CD4-positive, alpha-beta T cell treated with Interleukin-17A for 1 hour (primary cell): Measurements from ENCODE around the gene RD3L.
"Not testable (repeated sequence)": the region's sequence is repeated elsewhere in the genome, so short reads cannot be mapped to it uniquely, and the experiment has no call there.

Experiments used
- DNase-seq: peaks from one replicate; pipeline ENCODE4 v3.0.0-alpha.2; 2020

Gene RD3L

DNA sequence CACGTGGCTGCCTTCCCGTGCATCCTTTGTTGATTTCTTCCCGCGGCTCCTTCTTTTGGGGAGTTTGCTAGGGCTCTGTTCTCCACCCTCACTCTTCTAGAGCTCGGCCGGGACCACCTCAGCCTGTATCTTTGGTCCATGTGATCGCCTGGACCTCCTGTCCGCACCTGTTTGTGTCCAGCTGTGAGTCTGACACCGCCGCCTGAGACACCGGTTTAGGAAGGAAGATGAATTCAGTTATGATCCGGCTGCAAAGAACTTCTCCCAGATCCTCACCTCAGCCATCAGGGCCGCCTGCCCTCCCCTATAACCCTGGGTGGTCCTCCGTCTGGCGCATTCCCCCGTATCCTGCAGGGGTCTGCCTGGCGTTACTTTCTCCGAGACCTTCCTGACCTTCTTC lies 14.8 kb downstream of the RD3L start:
- DNase-seq: no peak

DNA sequence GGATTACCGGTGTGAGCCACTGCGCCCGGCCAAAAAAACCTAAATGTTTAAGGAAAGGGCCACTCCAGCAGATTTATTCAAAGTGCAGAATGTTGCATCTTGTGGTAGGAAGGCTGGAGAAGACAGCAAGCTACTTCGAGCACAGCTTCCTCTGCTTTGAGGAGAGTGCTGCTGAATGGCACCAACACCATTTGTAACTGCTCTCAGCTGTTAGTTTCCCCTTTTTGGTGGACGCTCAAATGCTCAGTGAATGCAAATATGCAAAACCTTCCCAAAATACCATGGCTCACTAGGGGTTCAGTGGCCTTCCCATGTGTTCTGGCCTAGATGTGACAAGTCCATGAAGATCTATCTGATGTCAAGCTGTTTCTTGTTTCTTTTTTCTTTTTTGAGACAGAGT lies 17.0 kb downstream of the RD3L start:
- DNase-seq: no peak

DNA sequence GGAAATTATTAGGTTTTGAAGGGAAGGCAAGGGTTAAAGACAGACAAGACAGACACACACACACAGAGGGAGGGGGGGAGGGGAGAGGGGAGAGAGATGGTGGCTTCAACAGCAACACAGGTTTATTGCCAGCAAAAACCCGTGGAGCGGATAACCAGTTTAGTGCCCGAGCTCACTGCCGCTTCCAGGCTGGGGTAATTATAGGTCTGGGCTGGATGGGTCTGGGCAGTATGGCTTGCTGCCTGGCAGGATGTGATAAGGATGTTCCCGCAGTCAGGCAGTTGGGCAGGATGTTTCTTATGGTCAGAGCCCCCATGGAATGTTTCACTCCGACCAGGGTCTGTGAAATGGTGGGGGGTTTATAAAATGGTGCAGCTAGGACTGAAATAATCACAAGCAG lies 18.5 kb downstream of the RD3L start:
- DNase-seq: no peak

DNA sequence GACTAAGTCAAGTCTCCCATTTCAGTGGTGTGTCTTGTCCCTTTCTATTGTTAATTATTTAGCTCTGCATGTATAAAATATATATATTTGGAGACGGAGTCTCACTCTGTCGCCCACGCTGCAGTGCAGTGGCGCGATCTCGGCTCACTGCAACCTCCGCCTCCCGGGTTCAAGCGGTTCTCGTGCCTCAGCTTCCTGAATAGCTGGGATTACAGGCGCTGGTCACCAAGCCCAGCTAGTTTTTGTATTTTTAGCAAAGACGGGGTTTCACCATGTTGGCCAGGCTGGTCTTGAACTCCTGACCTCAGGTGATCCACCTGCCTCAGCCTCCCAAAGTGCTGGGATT lies 20.5 kb downstream of the RD3L start:
- DNase-seq: not testable (repeated sequence)

DNA sequence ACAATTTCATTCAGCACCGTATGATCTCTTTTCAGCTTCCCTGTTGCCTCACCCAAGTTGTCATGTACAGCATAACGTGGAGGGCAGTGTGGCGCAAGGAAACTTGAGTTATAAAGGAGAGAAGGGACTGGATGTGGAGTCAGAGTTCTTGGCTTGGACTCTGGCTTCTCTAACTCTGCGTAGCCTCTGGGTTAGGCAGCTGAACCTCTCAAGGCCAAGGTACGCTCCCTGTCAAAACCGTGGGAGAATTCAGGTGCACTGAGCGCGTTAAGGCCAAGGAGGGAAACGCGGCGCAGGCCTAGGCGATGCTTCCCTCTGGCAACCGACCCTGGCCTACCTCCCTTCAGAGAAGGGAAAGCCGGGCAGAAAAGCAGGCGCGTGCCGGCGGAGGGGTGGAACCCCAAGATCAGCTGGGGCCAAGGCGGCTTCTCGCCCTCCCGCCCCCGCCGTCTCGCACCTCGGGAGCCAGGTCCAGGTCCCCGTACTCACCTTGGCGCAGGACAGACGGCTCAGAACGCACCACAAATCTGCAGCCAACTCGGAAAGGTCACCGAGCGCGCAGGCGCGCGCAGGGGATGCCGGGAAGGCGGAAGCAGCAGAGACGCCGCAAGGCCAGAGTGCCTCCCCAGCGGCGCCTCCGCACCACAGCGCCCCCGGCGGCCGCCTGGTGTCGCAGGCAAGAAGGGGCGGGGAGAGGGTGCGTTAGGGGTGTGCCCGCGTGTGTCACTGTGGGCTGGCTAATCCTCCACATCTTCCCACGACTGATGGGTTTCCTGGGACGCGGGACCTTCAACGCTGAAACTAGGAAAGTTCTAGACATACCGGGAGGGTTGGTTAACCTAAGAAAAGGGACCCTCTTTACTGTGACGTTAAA lies 21.1 kb downstream of the RD3L start:
- peak; percentile 93 for DNase-seq

DNA sequence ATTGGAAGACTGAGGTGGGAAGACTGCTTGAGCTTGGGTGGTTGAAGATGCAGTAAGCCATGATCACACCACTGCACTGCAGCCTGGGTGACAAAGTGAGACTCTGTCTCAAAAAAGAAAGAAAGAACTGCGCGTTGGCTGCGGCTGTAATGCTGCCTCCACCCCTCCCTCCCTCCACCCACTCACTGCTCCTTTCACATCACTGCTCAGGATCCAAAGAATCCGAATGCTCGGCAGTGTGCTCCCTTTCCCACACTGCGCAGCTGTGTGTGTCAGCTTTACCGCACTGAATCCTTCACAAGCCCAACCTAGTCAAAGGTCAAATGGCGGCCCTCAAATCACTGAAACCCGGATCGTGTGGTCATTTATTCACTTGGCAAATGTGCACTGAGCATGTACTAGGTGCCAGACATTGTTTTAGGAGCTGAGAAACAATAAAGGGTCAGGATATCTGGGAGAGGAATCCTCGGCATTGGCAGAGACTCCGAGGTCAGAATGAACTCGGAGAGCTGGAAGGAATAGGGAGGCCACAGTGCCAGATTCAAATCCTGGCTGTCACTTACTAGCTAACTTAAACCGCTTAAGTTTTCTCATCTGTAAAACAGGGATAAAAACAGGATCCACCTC lies 25.6 kb downstream of the RD3L start:
- no peak for DNase-seq

DNA sequence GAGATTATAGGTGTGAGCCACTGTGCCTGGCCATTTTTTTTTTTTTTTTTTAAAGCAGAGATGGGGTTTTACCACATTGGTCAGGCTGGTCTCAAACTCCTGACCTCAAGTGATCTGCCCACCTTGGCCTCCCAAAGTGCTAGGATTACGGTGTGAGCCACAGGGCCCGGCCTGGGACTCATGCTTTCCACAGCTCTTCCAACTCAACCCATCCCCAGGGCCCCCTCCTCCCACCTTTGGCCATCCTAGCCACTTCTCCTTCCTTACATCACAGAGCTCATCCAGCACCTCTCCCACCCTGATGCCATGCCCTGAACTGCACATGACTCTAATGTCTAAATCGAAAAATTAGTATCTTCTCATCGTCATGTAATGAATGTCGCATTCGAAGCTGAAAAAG lies 26.7 kb downstream of the RD3L start:
- DNase-seq: no peak

DNA sequence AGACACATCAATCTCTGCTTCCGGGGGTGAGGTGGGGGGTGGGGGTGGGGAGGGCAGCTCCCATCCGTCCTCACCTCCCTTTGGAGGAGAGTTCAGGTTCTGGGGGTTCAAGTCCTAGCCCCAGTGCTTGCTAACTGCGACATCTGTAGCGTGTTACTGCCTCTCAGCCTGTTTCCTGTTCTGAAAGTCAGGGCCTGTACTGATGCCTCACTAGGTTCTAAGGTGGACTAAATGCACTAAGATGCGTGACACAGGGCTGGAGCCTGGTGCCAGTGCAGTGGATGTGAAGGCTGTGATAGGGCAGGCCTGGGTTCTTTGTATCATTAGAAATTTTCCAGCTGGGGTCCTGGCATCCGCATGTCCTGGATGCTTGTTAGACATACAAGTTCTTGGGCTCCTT lies 31.3 kb downstream of the RD3L start:
- no peak for DNase-seq

DNA sequence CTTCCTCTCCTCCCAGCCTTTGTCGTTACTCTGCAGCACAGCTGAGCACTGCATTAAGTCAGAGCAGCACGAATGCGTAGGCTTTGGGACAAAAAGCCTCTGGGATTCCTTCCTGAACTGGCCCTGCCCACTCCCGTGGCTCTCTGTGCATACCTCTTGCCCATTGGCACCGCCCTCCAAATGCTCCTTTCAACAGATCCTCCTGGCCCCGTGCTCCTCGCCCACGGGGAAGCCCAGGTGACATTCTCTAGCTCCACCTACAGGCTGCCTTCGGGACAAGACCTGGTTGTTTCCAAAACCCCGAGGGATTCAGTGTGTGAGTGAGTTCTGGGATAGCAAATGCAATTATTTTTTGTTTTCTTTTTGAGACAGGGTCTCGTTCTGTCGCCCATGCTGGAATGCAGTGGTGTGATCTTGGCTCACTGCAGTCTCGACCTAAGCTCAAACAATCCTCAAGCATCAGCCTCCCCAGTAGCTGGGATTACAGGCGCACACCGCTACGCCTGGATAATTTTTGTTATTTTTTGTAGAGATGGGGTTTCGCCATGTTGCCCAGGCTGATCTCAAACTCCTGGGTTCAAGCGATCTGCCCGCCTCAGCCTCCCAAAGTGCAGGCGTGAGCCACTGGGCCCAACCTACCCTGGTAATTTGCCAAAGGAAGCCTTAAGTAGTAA lies 31.9 kb downstream of the RD3L start:
- peak; percentile 79 for DNase-seq

DNA sequence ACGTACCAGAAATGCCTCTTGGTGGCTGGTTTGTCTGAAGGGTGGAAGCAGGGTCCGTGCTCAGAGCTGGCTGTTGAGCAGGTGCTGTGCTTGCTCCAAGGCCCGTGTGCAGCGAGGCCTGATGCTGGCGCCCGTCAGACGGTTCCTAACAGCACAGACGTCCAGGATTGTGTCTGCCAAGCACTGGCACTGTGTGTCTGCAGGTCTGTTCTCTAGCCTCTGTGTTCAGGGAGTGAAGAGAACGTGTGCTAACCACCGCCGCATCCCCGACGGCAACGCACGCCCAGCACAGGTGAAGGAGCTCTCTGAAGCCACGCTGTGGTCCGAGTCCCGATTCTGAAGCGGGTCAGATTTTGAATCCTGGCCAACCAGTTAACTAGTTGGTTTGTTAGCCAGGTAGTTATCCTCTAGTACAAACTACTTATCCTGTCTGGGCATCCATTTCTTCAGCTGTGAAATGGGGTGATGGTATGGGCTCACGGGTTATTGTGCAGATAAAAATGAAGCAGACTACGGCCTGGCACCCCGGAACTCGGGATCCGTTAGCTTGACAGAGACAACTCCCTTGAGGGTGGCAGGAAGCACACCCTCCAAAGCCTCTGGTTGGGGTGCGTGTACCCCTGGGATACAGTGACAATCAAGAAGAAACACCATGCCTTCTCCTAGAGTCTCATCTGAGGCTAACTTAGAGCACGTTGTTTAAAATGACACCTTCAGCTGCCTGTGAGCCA lies 32.6 kb downstream of the RD3L start:
- DNase-seq: no peak

DNA sequence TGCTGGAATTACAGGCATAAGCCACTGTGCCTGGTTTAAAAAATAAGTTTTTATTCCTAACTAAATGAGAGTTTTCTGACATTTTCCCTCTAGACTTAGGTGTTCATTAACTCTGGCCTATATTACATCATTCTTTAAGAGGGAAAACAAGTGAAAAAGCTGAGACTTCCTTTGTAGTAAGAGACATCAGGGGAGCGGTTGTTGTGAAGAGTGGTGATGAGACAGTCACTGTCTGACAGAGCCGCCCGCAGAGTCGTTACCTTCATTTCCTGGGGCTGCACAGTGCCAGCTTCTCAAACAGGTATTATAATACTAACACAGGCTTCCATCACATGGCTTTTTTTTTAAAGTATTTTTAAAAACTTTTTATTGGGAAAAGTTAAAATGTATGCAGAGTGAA lies 33.7 kb downstream of the RD3L start:
- peak; percentile 35 for DNase-seq

DNA sequence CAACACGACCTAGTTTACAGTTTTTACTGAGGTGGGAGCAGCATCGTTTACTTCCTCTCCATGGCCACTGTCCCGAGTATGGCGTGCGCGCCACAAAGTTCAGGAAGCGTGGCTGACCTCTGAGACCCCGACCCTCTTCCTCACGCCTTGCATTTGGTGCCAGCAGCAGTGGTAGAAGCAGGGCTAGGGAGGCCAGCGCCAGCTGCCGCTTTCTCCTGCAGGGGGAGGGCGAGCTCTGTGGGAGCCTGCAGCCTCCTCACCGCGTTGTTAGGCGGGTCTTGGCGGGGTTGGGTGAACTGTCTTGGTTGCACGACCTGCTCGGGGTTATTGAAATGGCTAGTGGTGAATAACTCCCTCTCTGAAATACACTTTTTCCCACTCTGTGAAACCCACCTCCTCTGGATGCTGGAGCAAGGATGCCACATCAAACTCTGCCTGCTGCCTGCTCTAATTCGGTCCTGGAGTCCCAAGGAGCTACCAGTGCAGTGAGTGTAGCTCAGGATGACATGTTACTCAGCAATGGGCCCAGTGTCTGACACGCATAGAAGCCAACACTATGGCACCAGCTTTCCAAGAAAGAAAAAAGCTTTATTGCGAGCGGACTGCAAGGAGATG lies 36.4 kb downstream of the RD3L start:
- no peak for DNase-seq

DNA sequence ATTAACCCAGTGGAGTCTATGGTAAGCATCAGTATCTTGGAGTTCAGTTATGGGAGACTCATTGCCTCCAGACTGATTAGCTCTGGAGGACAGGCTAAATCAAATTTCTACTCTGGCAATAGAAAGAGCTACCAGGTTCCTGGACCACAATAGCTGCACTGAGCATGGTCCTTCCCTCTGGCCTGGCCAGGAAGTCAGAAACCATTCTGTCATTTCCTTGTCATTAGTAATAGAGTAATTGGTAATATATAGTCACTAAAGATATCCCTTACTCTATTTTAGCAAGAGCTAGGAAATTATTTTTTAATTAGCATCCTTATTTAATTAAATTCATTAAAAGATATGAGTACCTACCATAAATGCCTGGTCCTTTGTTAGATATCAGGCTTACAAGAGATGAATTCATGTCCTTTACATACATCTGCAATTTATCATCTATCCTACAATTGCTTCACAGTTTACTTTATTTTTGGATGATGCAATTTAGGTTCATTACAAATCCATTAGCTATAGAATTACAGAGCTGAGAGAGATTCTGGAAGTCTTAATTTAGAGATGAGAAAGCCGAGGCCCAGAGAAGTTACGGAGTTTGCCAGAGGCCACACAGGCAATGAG lies 37.7 kb downstream of the RD3L start:
- DNase-seq: no peak

DNA sequence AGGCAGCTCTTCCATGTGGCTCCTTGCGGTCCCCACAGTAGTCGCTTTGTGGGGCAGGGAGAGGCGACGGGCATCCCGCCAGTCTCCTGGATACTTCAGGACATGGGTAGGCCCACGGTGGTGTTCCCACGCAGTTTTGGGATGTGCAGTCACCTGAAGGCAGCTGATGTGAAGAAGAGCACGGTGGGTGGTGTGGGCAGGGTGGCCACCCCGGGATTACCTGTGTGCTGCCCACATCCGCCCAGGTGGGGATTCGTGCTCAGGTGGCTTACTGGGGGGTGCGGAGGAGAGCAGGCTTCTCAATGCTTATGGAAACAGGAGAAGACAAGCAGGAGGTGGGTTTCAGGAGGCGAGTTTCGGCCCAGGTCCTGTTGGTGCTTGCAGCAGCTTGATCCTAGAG lies 42.5 kb downstream of the RD3L start:
- DNase-seq: no peak

DNA sequence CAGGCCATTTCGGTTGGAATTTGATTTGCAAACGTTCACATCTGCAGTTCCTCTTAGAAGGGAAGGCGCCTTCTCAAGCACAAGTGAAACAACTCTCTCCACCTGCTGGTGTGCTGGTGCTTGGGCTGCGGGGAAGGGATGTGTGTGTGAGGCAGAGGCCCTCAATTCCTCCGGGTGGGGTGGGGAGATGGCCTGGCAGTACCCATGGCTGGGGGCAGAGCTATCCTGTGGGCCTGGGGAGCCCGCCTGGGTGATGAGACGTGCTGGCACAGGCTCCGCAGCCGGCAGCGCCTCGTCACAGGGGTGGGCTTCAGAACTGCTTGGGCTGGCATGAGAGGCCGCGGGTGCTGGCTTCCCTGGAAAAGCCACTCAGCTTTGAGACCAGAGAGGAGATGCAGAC lies 43.0 kb downstream of the RD3L start:
- DNase-seq: no peak

DNA sequence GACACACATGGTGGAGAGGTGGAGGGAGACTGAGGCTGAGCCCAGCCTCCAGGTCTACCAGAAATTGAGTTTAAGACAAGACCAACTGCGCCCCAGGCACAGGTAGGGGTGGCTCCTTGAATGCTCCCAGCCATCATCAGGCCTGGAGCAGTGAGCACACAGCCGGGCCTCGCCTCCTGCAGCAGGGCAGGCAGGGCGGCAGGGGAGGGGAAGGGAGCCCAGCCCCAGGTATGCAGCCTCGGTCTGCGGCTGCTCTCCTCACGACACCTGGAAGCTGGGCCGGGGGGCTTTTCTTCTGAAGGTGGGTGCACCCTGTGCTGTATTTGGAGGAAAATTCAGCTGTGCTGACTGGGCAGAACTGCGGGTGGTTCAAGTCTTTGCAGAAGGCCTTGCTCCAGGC lies 43.6 kb downstream of the RD3L start:
- DNase-seq: no peak

DNA sequence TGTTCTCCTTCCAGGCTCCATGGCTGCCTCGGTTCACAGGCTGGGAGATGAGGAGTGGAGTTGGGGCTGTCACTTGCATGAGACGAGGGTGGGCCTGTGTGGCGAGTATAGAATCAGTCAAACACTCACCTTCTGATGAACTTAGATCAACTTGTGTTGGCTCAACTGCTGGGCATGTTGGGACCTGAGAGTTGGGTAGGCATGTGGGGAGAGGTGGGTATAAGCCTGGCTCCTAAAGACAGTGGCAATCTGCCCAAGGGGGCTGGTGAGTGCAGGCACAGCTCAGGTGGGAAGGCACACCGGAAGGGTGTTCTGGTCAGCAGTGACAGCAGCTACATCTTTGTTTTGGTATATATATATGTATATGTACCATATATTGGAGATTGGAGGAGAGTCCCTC lies 44.1 kb downstream of the RD3L start:
- DNase-seq: no peak

DNA sequence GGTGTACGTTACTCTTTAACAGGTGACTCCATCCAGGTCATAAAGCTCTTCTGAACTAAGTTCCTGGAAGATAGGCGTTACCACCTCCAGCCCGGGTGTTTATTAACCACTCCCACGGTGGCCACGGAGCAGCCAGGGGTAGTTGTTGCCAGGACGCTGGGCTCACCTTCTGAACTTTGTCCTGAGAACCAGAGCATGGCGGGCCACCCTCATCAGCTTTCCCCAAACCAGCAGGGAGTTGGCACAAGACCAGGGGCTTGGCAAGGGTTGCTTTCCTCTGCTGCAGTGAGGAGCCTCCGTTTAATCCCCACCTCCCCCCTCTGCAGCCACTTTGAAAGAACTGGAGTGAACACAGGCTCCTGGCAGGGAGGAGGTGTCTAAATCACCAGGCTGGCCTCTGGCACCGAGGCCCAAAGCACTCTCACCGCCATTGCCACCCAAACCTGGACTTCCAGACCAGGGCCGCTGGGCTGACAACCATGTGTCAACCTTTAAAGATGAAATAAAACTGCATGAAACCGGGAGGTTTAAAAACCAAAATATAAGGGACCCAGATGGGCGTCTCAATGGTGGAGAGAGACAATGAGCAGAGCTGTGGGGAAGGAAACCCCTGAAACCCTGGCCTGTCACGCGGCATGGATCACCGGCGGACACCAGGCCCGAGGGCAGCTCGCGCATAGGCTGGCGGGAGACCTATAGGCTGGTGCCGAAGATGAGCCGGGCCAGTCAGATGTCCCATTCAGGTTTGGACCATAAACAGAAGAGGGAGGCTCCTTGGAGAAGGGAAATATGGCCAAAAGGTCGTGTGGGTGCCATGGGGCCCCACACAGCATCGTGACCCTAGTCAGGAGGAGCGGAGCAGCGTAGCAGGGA lies 45.0 kb downstream of the RD3L start:
- no peak for DNase-seq

DNA sequence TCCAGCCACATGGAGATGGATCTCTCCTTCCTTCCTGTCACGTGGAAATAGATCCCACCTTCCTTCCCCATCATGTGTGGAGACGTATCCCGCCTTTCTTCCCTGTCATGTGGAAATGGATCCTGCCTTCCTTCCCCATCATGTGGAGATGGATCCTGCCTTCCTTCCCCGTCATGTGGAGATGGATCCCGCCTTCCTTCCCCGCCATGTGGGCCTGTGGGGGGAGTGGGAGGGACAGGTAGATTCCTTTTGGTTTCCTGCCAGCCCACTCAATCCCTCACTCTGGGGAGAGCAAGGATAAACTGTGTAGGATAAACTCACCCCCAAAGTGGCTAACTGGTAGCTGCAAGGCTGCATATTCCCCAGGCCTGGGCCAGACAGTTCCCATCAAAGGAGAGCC lies 45.8 kb downstream of the RD3L start:
- no peak for DNase-seq

DNA sequence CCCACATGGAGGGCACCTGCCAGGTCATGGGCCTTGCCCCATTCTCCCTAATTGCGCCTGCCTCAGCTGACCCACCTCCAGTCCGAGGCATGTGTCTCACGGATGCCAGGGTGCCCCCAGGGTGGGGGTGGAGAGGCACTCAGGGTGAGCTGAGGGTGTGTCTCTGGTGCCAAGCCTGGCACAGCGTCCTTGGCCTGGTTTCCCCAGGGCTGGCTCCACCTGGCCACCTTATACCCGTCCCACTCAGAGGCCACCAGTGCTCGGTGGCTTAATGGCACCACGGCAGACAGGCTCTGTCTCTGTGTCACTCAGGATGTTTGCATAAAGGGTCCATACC lies 47.6 kb downstream of the RD3L start:
- no peak for DNase-seq

DNA sequence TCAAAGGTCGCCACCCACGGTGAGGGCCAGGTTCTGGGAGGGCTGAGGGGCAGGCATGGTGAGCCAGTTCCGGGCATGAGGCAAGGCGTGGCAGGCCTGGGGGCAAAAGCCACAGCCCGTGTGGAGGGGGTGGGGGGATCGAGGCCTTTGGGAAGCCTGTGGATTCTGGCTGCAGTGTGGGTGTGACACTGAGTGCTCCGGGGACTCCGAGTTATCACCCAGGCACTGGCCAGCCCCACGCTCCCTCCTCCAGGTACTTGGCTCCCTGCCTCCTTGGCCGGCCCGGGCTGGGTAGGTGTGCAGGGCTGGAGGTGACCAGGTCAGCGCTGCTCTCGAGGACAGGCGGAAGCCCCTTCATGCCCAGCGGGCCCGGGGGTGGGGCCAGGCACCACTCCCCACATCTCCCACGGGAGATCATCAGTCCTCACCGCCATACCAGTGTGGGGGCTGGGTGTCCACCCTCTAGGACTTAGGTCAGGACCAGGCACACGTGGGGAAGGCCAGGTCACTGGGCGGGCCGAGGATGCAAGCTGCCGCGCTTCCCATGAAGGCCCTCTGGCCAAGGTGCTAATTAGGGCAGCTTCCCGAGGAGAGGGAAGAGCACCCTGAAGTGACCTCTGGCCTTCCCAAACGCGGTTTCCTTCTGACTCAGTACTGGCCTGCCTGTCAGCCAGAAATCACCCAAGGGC lies 48.2 kb downstream of the RD3L start:
- DNase-seq: no peak
